Hematopoietic multipotent progenitor cell treated with erythropoietin and hydrocortisone succinate and interleukin-3 and kit ligand, for 4 days (in vitro differentiated cells): ENCODE data around the gene NARF.
A peak's percentile ranks its signal among the peaks of the same experiment; 100 is the strongest.
"Not testable (repeated sequence)": the region's sequence is repeated elsewhere in the genome, so short reads cannot be mapped to it uniquely, and the experiment has no call there.

Experiments
- DNase-seq: peaks from one replicate; pipeline ENCODE4 v3.0.0-alpha.2; 2015

The NARF gene

GRCh38 chr17:82458179-82458884, at the start of gene NARF:
TSS of gene NARF (plus strand) at chr17:82458741. CDS start at chr17:82458804, 63 bp downstream.
- peak; percentile 99 for DNase-seq

- DNase-seq: no peak
Observed at GRCh38 chr17:82408938-82409318, 49.6 kb upstream of the NARF start.

- DNase-seq: no peak
Observed at GRCh38 chr17:82410014-82410716, 48.4 kb upstream of the NARF start.

GRCh38 chr17:82411396-82412053, 47.0 kb upstream of the NARF start:
- no peak for DNase-seq

GRCh38 chr17:82412081-82412480, 46.5 kb upstream of the NARF start:
- DNase-seq: not testable (repeated sequence)

GRCh38 chr17:82412535-82413520, 45.7 kb upstream of the NARF start:
- DNase-seq: peak; percentile 35

GRCh38 chr17:82414548-82415281, 43.8 kb upstream of the NARF start:
- peak; percentile 87 for DNase-seq

- no peak for DNase-seq
Observed at GRCh38 chr17:82415336-82415735, 43.2 kb upstream of the NARF start.

GRCh38 chr17:82415786-82416185, 42.8 kb upstream of the NARF start:
- DNase-seq: no peak

GRCh38 chr17:82416264-82416663, 42.3 kb upstream of the NARF start:
- no peak for DNase-seq

GRCh38 chr17:82416771-82417170, 41.8 kb upstream of the NARF start:
- DNase-seq: peak; percentile 49

GRCh38 chr17:82418001-82418986, 40.2 kb upstream of the NARF start, which contains the start of the genes HEXD and OGFOD3:
TSS of gene HEXD (plus strand) at chr17:82418347. CDS start at chr17:82419800, 1,453 bp downstream.
TSS of gene OGFOD3 (minus strand) at chr17:82418586. CDS start at chr17:82418485, 101 bp downstream.
- DNase-seq: peak; percentile 93

- peak; percentile 49 for DNase-seq
Observed at GRCh38 chr17:82419540-82419939, 39.0 kb upstream of the NARF start.

GRCh38 chr17:82424001-82424862, 34.3 kb upstream of the NARF start:
- DNase-seq: peak; percentile 87

GRCh38 chr17:82424863-82425159, 33.7 kb upstream of the NARF start:
- no peak for DNase-seq

GRCh38 chr17:82428546-82428945, 30.0 kb upstream of the NARF start:
- no peak for DNase-seq

- no peak for DNase-seq
Observed at GRCh38 chr17:82429824-82430223, 28.7 kb upstream of the NARF start.

- DNase-seq: no peak
Observed at GRCh38 chr17:82432017-82432416, 26.5 kb upstream of the NARF start.

- DNase-seq: no peak
Observed at GRCh38 chr17:82433560-82434215, 24.9 kb upstream of the NARF start.
